ENCODE results near the gene MAEA. TPM values are rescaled to one million over a fixed set of nuclear protein-coding genes. Genes with fewer than 3 reads are reported as not detected.
"Not testable (repeated sequence)": the region's sequence is repeated elsewhere in the genome, so short reads cannot be mapped to it uniquely, and the experiment has no call there.

MAEA gene
- total RNA-seq, 2 experiments from 2014 or later = 38.9 to 40.4 TPM

DNA sequence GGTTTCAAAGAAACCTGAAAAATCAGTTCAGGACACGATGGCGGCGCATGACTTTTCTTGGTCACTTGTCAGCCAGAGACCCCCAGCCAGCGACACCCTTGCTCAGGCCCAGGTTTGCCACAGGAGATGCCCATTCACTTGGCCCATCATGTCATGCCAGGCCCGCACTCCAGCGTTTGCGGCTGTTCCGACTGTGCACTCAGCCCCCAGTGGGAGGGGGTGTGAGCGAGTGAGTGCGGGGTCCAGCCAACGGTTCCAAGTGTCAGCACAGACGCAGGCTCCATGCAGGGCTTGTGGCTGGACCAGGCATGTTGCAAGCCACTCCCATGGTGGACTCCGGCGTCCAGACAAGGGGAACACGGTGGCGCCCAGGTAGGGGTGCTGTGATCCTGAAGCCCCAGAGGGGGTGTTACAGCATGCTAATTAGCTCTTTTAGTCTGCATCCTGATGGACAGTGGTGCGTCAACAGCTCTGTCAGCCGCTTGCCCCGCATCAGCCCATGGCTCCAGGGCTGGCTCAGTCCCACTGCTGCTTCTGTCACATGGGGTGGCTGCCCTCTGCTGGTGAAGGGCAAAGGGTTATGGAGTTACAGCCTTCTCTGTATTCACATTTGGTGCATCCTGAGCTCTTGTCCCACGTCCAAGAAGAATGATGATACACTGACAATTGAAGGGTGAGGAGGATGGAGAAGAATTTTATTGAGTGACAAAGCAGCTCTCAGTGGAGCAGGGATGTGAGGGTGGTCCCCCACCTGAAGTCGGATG, 3.7 kb upstream of the MAEA start:
- Mint-ChIP-seq H3K36me3 (ENCODE audit: low read depth) (peaks cover 3% of the 10 kb centered on the region), H3K4me3 (no peak overlapping the region), H3K9me3 (ENCODE audit: low read depth) (peaks cover 4% of the 10 kb centered on the region), H3K4me1 (peaks cover 13% of the 10 kb centered on the region), H3K27ac (no peak overlapping the region), H3K27me3 (no peaks in the 10 kb centered on the region)
- ChIA-PET POLR2A (no interaction called here), CTCF (interaction anchor here (0.6 to 1.7 kb wide), 11 partner anchors 10 to 361 kb away, joined by 3 to 7 read pairs (median 4); no protein-coding TSS in a partner anchor)
- DNase-seq = peak; percentile 77
- ATAC-seq = no peak
- intact Hi-C loops (cut with DNase I, micrococcal nuclease) = loop anchor here (1.0 to 5.0 kb wide), 4 partner anchors 17 to 604 kb away; no protein-coding TSS in a partner anchor

- peaks cover 38% of the 10 kb centered on the region for H3K4me1 Mint-ChIP-seq
- ATAC-seq = no peak
- ChIA-PET POLR2A (interaction anchor here (0.7 to 0.9 kb wide), 2 partner anchors 39 to 57 kb away, joined by 3 read pairs; no protein-coding TSS in a partner anchor), CTCF (interaction anchor here (0.7 to 2.4 kb wide), 10 partner anchors 8 to 158 kb away, joined by 3 to 10 read pairs (median 3); partner anchors contain the start of gene UVSSA)
- H3K36me3 Mint-ChIP-seq (ENCODE audit: low read depth) = peaks cover 5% of the 10 kb centered on the region
- peaks cover 4% of the 10 kb centered on the region for H3K9me3 Mint-ChIP-seq (ENCODE audit: low read depth)
- intact Hi-C loops (cut with DNase I, micrococcal nuclease) = loop anchor here (1.0 to 5.0 kb wide), 16 partner anchors 21 to 606 kb away; partner anchors contain the start of genes CTBP1 (in 1 of the 2), FAM53A (in 1 of the 2), GAK (in 1 of the 2) and SLBP (in 1 of the 2)
- no peaks in the 10 kb centered on the region for H3K27me3 Mint-ChIP-seq
- H3K4me3 Mint-ChIP-seq = peak overlapping the region; percentile 95
- no peak for DNase-seq
- peak overlapping the region; percentile 86 for H3K27ac Mint-ChIP-seq
These were observed 905 bp upstream of the MAEA start for GRCh38 chr4:1288786-1289185.

- POLR2A ChIA-PET = interaction anchor here (0.5 to 1.6 kb wide), 4 partner anchors 9 to 60 kb away, joined by 3 to 6 read pairs (median 4); partner anchors contain the start of gene UVSSA
- peak; percentile 46 for DNase-seq
- CTCF ChIA-PET = interaction anchor here (1.1 to 2.4 kb wide), 3 partner anchors 56 to 123 kb away, joined by 7 to 10 read pairs (median 8); partner anchors contain the start of gene UVSSA
- peaks cover 5% of the 10 kb centered on the region for H3K36me3 Mint-ChIP-seq (ENCODE audit: low read depth)
- peak overlapping the region; percentile 87 for H3K27ac Mint-ChIP-seq
- peak; percentile 13 for ATAC-seq
- intact Hi-C loops (cut with DNase I, micrococcal nuclease) = loop anchor here in 1 of 2 experiments (2.0 kb wide), 1 partner anchor 46 kb away; no protein-coding TSS in a partner anchor
- H3K4me3 Mint-ChIP-seq = peak overlapping the region; percentile 95
- H3K4me1 Mint-ChIP-seq = peaks cover 48% of the 10 kb centered on the region
- peaks cover 4% of the 10 kb centered on the region for H3K9me3 Mint-ChIP-seq (ENCODE audit: low read depth)
- H3K27me3 Mint-ChIP-seq = no peaks in the 10 kb centered on the region
These were observed 680 bp downstream of the MAEA start for GRCh38 chr4:1290165-1290977.

DNA sequence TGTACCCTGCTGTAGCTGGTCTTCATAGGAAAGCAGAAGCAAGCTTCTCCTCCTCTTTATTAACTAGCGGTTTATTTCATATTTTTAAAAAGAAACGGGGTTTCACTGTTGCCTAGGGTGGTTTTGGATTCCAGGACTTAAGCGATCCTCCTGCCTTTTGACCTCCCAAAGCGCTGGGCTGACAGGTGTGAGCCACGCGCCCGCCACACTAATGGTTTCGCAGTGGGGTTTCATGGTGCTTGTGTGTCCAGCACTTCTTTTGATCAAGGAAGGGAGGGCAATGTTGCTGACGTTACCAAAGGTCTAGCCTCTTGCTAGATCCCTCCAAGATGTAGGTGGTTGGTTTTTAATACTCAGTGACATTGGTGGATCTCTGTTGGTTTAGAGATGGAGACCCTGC, 1.4 kb downstream of the MAEA start:
- intact Hi-C loops (cut with DNase I, micrococcal nuclease) = loop anchor here in 1 of 2 experiments (2.0 kb wide), 1 partner anchor 46 kb away; no protein-coding TSS in a partner anchor
- ATAC-seq (no peak), DNase-seq (no peak)

GRCh38 chr4:1291996-1292702, 2.5 kb downstream of the MAEA start:
- peak overlapping the region; percentile 39 for H3K27ac Mint-ChIP-seq
- ATAC-seq (no peak), DNase-seq (no peak)
- POLR2A ChIA-PET = interaction anchor here (0.7 kb wide), 1 partner anchor 57 kb away, joined by 9 read pairs; no protein-coding TSS in a partner anchor
- peaks cover 58% of the 10 kb centered on the region for H3K4me1 Mint-ChIP-seq
- CTCF ChIA-PET = interaction anchor here (0.6 to 1.2 kb wide), 6 partner anchors 8 to 161 kb away, joined by 3 to 5 read pairs (median 4); no protein-coding TSS in a partner anchor
- no peaks in the 10 kb centered on the region for H3K9me3 Mint-ChIP-seq (ENCODE audit: low read depth)
- H3K36me3 Mint-ChIP-seq (ENCODE audit: low read depth) = peaks cover 9% of the 10 kb centered on the region
- peak overlapping the region; percentile 95 for H3K4me3 Mint-ChIP-seq
- H3K27me3 Mint-ChIP-seq = no peaks in the 10 kb centered on the region
- intact Hi-C loops (cut with DNase I, micrococcal nuclease) = loop anchor here in 1 of 2 experiments (2.0 kb wide), 1 partner anchor 45 kb away; no protein-coding TSS in a partner anchor

More for the DNA sequence above, 1.4 kb downstream of the MAEA start:
- Mint-ChIP-seq H3K27ac (peak overlapping the region; percentile 87), H3K9me3 (ENCODE audit: low read depth) (peaks cover 4% of the 10 kb centered on the region), H3K4me1 (peaks cover 49% of the 10 kb centered on the region), H3K27me3 (no peaks in the 10 kb centered on the region), H3K36me3 (ENCODE audit: low read depth) (peaks cover 5% of the 10 kb centered on the region), H3K4me3 (peak overlapping the region; percentile 95)
- ChIA-PET POLR2A (interaction anchor here (0.7 to 1.6 kb wide), 3 partner anchors 8 to 56 kb away, joined by 3 to 6 read pairs (median 3); partner anchors contain the start of gene UVSSA), CTCF (interaction anchor here (1.0 to 2.4 kb wide), 5 partner anchors 17 to 160 kb away, joined by 3 to 10 read pairs (median 5); no protein-coding TSS in a partner anchor)

GRCh38 chr4:1292703-1293011, 3.0 kb downstream of the MAEA start:
- intact Hi-C loops (cut with DNase I, micrococcal nuclease); H3K27me3 Mint-ChIP-seq; H3K4me3 Mint-ChIP-seq; DNase-seq; ATAC-seq; H3K9me3 Mint-ChIP-seq (ENCODE audit: low read depth): not testable (repeated sequence)
- CTCF ChIA-PET = interaction anchor here (0.6 to 0.7 kb wide), 2 partner anchors 26 to 43 kb away, joined by 3 to 5 read pairs; no protein-coding TSS in a partner anchor
- peak overlapping the region; percentile 37 for H3K27ac Mint-ChIP-seq
- POLR2A ChIA-PET = interaction anchor here (0.7 kb wide), 1 partner anchor 57 kb away, joined by 9 read pairs; no protein-coding TSS in a partner anchor
- peaks cover 63% of the 10 kb centered on the region for H3K4me1 Mint-ChIP-seq
- peaks cover 13% of the 10 kb centered on the region for H3K36me3 Mint-ChIP-seq (ENCODE audit: low read depth)

- Mint-ChIP-seq H3K27ac (no peak overlapping the region), H3K4me3 (no peak overlapping the region), H3K27me3 (no peaks in the 10 kb centered on the region), H3K4me1 (peaks cover 65% of the 10 kb centered on the region), H3K9me3 (ENCODE audit: low read depth) (no peaks in the 10 kb centered on the region), H3K36me3 (ENCODE audit: low read depth) (peaks cover 16% of the 10 kb centered on the region)
- ATAC-seq (no peak), DNase-seq (no peak)
- ChIA-PET CTCF (no interaction called here), POLR2A (no interaction called here)
- intact Hi-C loops (cut with DNase I, micrococcal nuclease) = no loop called here
These were observed 3.8 kb downstream of the MAEA start for GRCh38 chr4:1293531-1293941.

DNA sequence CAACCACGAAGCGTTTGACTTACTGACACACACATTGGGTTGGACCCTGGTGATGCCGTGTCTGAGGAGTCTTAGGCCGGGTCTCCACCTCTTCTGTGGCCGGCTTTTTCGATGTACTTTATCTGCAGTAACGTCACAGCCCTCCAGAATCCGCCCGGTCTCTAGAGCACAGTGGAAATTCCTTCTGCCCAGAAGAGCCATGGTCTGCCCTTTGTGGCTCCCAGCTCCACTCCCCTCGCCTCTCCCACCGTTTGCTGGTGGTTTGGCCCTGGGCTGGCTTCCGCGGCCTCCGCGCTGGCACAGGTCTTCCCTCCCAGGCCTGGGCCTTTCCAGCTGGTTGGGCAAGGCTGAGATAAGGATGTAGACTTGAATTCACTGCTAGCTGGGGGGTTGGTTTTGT, 4.3 kb downstream of the MAEA start:
- Mint-ChIP-seq H3K36me3 (ENCODE audit: low read depth) (peaks cover 16% of the 10 kb centered on the region), H3K4me1 (peaks cover 62% of the 10 kb centered on the region), H3K27ac (no peak overlapping the region), H3K9me3 (ENCODE audit: low read depth) (no peaks in the 10 kb centered on the region), H3K4me3 (no peak overlapping the region), H3K27me3 (no peaks in the 10 kb centered on the region)
- intact Hi-C loops (cut with DNase I, micrococcal nuclease) = no loop called here
- DNase-seq (no peak), ATAC-seq (no peak)
- POLR2A ChIA-PET = no interaction called here
- CTCF ChIA-PET = interaction anchor here (0.9 kb wide), 1 partner anchor 12 kb away, joined by 3 read pairs; no protein-coding TSS in a partner anchor

GRCh38 chr4:1294424-1294823, 4.7 kb downstream of the MAEA start:
- POLR2A ChIA-PET = no interaction called here
- DNase-seq = no peak
- ATAC-seq = no peak
- H3K27me3 Mint-ChIP-seq = no peaks in the 10 kb centered on the region
- no peak overlapping the region for H3K27ac Mint-ChIP-seq
- intact Hi-C loops (cut with DNase I, micrococcal nuclease) = no loop called here
- H3K9me3 Mint-ChIP-seq (ENCODE audit: low read depth) = no peaks in the 10 kb centered on the region
- H3K36me3 Mint-ChIP-seq (ENCODE audit: low read depth) = peaks cover 19% of the 10 kb centered on the region
- H3K4me3 Mint-ChIP-seq = no peak overlapping the region
- CTCF ChIA-PET = interaction anchor here (0.9 kb wide), 1 partner anchor 12 kb away, joined by 3 read pairs; no protein-coding TSS in a partner anchor
- peaks cover 65% of the 10 kb centered on the region for H3K4me1 Mint-ChIP-seq

DNA sequence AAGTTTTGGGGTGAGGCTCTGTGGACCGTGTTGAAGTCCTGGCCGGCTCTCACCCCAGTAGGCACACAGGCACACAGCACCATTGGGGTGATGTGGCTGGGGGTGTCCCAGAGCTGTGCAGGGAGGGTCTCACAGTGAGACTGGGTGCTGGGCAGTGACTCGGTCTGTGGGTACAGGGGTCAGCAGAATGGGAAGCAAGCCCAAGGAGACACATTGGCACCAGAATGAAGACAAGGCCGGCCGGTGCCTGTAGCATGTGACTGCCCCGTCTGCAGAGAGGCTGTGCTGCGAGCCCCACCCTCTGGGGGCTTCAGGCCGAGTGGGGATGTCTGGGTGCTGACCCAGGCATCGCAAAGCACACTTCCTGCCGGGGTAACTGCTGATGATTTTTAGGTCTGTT, 5.2 kb downstream of the MAEA start:
- H3K9me3 Mint-ChIP-seq (ENCODE audit: low read depth) = no peaks in the 10 kb centered on the region
- no peak overlapping the region for H3K27ac Mint-ChIP-seq
- DNase-seq = no peak
- peaks cover 69% of the 10 kb centered on the region for H3K4me1 Mint-ChIP-seq
- no peaks in the 10 kb centered on the region for H3K27me3 Mint-ChIP-seq
- ChIA-PET POLR2A (no interaction called here), CTCF (interaction anchor here (0.9 kb wide), 1 partner anchor 11 kb away, joined by 3 read pairs; no protein-coding TSS in a partner anchor)
- H3K4me3 Mint-ChIP-seq = no peak overlapping the region
- intact Hi-C loops (cut with DNase I, micrococcal nuclease) = no loop called here
- no peak for ATAC-seq
- peaks cover 19% of the 10 kb centered on the region for H3K36me3 Mint-ChIP-seq (ENCODE audit: low read depth)

Measured in activated CD4-positive, alpha-beta T cell treated with anti-CD3 and anti-CD28 coated beads for 36 hours (primary cell).